GM19468 (cell line): Measurements from ENCODE around the gene EXOC3L2.
"Not testable (repeated sequence)": the region's sequence is repeated elsewhere in the genome, so short reads cannot be mapped to it uniquely, and the experiment has no call there.

Experiments
- ATAC-seq: cut with Tn5 transposase; IDR thresholded peaks from one replicate; pipeline ENCODE4 v1.9.1; 2021; ENCODE audit warnings: mild to moderate bottlenecking, moderate library complexity, moderate number of reproducible peaks; ENCODE audit not compliant: unreplicated experiment; ENCODE audit errors: extremely low read depth

EXOC3L2 gene

GRCh38 chr19:45258862-45259261 is 13.7 kb upstream of the EXOC3L2 start:
- no peak for ATAC-seq

- ATAC-seq = no peak
Observed at GRCh38 chr19:45256836-45257235, 11.6 kb upstream of the EXOC3L2 start.

DNA sequence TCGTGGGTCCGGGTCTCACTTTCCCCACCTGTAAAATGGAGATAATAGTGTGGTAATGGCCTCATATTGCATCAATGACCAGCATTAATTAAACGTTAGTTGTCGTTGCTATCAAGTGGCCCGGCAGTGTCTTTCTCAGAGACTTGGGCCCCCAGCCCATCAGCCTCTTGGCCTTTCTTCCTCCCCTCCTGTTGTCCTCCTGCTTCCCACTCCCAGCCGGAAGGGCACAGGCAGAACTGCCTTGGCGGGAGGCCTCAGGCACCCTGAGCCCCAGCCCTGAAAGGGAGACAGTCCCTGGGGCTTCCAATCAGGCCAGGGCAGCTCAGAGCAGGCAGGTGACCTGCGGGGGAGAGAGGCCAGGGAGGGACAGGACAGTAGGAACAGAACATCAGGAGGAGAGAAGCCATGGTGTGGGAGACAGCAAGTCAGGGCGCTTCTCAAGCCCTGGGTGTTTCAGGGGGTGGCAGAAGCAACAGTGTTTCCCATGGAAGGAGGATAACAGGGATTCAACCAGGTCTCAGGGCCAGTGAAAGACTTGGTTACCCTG is 10.5 kb upstream of the EXOC3L2 start:
- no peak for ATAC-seq

GRCh38 chr19:45254044-45254531 is 8.9 kb upstream of the EXOC3L2 start:
- no peak for ATAC-seq

DNA sequence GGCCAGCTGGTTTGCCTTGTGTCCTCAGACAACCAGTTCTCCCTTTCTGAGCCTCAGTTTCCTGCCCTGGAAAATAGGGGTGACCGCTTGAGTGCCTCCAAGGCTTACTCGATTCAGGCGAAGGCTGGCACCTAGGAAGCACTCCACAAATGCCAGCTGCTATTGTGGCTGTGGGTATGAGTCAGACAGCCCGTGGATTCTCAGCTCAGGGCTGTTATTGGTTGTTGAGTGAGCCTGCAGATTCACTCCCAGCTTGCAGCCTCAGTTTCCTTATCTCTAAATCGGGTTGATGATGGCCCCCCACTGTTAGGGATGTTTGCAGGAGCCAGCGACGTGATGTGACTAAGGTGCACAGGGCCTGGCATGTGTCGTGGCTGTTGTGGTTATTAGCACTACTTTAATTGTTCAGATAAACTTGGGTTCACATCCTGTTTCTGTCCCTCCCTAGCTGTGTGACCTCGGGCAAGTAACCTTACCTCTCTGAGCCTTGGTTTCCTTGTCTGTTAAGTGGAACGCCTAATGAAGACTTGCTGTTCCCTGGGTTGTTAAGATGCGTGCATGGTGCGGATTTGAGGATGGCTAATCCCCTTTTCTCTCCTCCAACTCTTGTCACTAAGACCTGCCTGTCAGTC is 8.3 kb upstream of the EXOC3L2 start:
- ATAC-seq = no peak

DNA sequence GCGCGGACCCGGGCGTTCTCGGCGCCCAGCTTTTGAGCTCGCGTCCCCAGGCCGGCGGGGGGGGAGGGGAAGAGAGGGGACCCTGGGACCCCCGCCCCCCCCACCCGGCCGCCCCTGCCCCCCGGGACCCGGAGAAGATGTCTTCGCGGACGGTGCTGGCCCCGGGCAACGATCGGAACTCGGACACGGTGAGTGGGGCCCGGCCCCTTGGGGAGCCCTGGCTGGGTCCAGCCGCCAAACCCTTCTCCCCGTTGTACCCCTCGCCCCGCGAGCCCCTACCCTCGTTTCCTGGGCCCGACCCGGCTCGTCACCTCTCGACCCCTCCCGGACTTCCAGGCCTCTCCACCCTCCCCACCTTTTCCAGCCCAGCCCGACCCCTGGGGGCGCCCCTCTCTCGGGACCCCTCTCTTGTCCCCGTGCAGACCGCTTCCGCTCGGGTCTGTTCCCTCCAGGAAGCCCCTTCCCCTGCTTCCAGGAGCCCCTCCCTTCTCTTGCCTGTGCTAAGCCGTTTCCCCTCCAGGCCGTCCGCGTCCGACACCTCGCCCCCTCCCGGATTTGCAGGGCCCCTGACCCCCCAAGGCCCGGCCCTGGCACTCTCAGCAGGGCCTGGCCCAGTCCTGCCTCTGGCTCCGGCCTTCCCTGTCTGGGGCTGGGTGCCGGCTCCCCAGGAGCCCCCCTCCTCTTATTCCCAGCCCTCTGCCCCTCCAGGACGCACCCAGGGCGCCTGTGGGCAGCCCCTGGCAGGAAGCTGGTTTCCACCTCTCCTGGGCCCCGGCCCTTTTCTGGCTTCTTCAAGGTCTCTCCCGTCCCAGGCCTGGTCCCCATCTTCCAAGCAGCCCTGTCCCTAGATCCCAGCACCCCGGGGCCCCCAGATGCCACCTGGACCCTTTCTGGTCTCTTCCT is 6.5 kb upstream of the EXOC3L2 start:
- no peak for ATAC-seq

DNA sequence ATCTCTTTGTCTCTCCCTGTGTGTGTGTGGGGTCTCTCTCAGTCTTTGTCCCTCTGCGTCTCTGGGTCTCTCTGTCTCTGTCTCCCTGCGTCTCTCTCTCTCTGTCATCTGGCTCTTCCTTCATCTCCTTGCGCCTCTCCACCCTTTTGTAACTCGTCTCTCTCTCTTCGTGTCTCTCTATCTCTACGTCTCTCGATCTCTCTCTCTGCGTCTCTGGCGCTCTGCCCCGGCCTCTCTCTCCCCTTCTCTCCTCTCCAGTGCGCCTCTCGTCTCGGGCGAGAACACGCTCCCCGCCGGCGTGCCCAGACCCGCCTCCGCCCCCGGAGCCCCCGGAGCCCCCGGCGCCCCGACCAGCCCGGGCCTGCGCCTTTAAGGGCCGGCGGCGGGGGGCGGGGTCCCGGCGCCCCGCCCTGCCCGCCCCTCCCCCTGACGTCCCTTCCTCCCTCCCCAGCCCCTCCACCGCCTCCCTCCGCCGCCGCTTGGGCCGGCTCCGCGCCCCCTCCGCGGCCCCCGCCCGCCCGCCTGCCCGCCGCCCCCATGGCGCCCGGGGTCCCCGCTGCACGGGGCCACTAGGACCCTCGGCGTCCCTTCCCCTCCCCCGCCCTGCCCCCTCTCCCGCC is 5.7 kb upstream of the EXOC3L2 start, which contains the start of gene MARK4:
Gene MARK4 (plus strand): TSS at position 440 of the 620 bp plus-strand sequence. CDS start 318 bp downstream, outside the sequence.
- ATAC-seq = no peak

DNA sequence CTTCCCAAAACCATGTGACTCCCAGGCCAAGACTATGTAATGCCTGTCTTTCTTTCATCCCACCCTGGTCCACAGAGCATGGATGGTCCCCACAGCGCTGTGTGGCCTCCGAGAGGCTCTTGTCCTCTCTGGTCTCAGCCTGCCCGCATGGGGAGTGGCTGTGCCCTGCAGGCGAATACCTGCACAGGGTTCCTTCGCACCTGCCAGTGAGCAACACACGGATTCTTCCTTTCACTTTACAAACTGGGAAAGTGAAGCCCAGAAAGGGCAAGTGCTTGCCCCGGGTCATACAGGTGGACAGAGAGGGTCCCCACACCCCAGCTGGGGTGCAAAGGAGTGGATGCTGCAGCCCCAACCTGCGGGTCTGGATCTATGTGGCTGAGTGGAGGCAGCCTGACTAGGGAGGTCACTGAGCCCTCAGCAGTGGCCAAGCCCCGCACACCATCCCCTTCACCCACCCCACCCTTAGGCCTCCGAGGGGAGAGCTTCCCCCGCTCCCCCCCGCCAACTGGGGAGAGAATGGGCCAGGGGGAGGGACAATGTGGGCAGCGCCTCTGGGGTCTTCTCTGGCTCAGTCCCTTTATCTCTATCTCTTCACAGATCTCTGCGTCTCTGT is 5.1 kb upstream of the EXOC3L2 start:
- ATAC-seq = no peak

DNA sequence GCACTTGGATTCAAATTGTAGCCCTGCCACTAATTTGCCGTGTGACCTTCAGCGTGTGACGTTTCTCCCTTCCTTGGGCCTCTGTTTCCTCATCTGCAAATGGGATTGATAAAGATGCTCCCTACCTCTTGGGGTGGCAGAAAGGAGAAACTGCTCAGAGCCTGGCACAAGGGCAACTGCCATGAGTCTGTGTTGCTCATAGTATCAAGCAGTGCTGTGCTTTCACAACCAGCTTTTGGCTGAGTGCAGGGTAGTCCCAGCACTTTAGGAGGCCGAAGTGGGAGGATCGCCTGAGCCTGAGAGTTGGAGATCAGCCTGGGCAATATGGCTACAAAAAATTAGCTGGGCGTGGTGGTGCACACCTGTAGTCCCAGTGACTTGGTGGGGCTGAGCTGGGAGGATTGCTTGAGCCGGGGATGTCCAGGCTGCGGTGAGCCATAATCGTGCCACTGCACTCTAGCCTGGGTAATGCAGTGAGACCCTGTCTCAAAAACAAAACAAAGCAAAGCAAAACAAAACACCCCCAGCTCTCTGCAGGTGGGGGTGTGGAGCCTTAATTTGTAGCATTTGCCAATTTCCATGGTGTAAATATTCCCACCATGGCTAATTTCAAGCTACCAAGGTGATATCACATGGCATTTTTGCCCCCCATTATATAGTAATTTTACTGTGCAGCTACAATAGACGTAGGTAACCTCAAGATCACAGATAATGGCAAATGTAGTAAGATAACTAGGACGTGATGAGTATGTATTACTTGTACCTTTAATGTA is 4.2 kb upstream of the EXOC3L2 start:
- ATAC-seq = no peak

DNA sequence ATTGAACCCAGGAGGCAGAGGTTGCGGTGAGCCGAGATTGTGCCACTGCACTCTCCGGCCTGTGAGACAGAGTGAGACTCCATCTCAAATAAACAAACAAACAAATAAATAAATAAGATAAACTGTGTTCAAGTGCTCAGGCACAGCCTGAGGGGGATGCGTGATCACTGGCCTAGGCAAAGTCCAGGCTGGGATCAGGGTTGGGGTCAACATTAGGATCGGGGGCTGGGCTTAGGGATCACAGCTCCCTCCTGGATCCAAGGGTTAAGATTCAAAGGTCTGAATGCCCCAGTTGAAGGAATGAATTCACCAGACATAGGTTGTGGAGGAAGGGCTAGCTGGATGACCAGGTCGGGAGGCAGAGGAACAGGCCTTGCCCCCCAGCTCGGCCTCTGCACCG is 1.9 kb upstream of the EXOC3L2 start:
- ATAC-seq = no peak

- ATAC-seq = no peak
Observed at GRCh38 chr19:45245826-45246225, 619 bp upstream of the EXOC3L2 start.

- no peak for ATAC-seq
Observed at GRCh38 chr19:45244133-45244794, 943 bp downstream of the EXOC3L2 start.

GRCh38 chr19:45243144-45243732 is 2.0 kb downstream of the EXOC3L2 start:
- no peak for ATAC-seq

DNA sequence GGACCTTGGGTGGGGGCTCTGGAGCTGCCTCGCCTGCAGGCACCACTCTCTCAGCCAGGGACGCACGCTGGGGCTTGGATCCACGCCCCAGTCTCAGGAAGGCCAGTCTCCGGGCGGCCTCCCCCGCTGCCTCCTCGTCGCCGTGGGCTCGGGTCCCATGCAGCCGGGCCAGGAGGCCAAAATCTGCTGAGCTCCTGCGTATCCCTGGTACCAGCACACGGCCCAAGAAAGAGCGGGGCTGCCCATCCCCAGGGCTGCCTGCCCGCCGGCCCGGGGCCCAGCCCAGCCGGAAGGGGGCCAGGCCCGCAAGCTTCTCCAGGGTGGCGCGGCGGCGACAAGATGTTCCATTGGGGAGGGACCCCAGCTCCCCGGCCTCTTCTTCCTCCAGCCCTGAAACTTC is 6.7 kb downstream of the EXOC3L2 start:
- no peak for ATAC-seq

GRCh38 chr19:45235485-45235884 is 9.7 kb downstream of the EXOC3L2 start:
- no peak for ATAC-seq

GRCh38 chr19:45234089-45234869 is 10.9 kb downstream of the EXOC3L2 start:
- no peak for ATAC-seq

DNA sequence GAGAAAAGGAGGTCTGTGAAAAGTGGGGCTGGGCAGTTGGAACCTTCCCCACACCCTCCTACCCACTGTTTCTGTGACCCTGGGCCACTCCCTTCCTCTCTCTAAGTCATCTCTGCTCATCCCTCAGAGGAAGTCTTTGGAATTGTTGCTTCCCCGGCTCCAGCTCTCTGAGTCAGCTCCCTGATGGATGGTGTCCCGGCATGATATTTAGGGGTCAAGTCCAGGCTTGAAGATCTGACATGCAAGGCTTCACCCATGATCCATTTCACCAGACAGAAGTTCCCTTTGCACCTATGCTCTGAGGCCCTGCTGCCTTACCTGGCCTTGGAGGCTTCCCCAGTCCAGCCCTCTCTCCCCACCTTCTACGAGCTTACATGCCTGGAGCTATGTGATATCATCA is 13.3 kb downstream of the EXOC3L2 start:
- no peak for ATAC-seq

GRCh38 chr19:45229056-45229455 is 16.2 kb downstream of the EXOC3L2 start:
- not testable (repeated sequence) for ATAC-seq
